GM12873 (cell line): ENCODE measurements around the gene CFAP58.

Experiments
- TF ChIP-seq, protein P1 (sequence below): IDR thresholded peaks from 2 replicates; pipeline ENCODE4 v1.5.1; 2012; ENCODE audit warnings: low read depth, mild to moderate bottlenecking, moderate library complexity, low read length, control low read depth; ENCODE audit not compliant: insufficient read depth; ENCODE audit errors: missing control alignments

Gene CFAP58

DNA sequence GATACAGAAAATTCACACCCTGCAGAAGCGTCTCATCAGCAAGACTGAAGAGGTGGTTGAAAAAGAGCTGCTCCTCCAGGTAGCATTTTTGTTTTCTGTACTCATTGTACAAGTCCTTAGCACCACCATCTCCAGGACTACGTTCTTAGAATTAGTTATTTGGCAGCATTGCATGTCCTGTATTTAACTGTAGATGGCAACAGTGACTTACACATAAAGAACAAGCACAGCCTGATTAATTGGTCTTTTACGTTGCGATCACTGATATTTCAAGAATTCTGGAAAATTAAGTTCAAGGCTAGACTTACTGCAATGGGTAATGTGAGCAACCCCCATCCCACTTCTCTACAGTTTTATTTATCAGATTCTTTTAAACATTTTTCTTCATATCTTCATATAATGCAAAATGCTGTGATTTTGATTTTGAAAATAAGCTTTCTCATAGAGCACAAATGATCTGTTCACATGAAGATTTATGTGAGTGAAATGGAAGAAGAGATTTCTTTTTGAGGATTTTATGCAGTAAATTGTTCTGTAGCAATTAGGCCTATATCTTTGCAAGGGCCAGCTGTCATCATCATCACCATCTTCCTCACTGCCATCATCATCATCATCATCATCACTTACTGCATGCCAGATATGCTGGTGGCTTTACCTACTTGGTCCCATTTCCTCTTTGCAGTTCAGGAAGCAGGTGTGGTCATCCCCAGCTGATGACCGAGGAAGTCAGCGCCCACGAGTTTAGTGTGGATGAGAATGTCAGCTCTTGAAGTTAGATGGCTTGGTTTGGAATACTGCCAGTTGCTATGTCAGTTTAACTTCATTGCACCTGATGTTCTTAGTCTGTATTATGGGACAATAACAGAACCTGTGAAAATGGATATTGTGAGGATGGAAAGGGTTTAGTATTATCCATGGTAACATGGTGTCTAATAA, 53.4 kb downstream of the CFAP58 start:
- TF ChIP-seq, protein P1, sequence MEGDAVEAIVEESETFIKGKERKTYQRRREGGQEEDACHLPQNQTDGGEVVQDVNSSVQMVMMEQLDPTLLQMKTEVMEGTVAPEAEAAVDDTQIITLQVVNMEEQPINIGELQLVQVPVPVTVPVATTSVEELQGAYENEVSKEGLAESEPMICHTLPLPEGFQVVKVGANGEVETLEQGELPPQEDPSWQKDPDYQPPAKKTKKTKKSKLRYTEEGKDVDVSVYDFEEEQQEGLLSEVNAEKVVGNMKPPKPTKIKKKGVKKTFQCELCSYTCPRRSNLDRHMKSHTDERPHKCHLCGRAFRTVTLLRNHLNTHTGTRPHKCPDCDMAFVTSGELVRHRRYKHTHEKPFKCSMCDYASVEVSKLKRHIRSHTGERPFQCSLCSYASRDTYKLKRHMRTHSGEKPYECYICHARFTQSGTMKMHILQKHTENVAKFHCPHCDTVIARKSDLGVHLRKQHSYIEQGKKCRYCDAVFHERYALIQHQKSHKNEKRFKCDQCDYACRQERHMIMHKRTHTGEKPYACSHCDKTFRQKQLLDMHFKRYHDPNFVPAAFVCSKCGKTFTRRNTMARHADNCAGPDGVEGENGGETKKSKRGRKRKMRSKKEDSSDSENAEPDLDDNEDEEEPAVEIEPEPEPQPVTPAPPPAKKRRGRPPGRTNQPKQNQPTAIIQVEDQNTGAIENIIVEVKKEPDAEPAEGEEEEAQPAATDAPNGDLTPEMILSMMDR = peak; percentile 50

DNA sequence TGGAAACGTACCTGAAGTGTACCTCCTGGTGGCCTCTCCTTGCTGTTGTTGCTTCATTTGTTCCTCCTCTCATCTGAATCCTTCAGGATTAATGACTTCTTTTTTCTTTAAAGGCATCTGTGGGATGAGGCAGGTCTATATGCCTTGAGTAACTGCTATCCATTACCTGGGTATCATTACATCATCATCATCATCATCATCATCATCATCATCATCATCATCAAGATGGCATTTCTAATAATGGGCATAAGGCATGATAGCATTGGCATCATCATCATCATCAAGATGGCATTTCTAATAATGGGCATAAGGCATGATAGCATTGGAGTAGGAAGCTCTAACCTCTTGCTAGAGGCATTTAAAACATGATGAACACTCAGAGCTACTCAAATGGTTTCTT, 59.9 kb downstream of the CFAP58 start:
- TF ChIP-seq, protein P1 = no peak

DNA sequence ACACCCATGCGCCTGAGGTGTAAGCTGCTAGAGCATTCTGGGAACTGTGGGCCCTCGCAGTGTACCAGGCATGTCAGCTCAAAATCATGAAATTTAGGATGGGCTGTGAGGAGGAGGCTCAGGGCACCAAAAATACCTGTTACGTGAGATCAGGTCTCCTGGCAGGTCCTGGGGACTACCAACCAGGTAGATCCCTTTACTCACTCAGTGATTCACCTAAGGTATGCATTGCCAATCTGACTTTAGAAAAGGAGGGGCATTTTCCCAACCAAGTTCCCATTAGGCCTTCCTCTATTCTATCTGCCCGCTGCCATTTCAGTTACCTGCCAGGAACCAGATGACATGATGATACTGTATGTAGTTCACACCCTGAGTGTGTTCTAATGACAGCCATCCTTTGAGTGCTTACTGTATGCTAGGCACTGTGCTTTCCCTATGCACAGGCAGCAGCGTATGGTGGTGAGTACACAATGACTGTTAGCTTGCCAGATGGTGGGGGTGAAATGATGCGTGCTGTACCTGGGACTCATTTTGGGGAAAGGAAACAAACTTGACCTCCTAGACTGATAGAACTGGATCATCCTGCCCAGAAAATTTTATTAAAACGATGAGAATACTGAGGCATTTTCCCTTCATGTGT, 62.0 kb downstream of the CFAP58 start:
- TF ChIP-seq, protein P1 = no peak

DNA sequence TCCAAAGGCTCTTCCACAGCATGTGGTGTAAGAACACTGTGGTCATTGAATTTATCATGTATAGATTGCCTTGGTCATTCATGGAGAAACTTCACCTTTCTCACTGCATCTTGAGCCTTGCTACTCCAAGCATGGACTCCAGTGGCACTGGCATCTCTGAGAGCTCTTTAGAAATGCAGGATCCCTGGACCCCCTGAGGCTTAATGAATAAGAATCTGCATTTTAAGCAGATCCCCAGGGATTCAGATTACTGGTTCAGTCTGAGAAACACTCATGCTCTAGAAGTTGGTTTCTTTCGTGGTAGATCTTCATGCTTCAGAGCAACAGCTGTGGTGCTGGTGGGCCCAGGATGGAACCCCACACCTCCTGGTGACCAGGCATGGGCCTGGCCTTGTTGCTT, 63.2 kb downstream of the CFAP58 start:
- TF ChIP-seq, protein P1 = no peak

DNA sequence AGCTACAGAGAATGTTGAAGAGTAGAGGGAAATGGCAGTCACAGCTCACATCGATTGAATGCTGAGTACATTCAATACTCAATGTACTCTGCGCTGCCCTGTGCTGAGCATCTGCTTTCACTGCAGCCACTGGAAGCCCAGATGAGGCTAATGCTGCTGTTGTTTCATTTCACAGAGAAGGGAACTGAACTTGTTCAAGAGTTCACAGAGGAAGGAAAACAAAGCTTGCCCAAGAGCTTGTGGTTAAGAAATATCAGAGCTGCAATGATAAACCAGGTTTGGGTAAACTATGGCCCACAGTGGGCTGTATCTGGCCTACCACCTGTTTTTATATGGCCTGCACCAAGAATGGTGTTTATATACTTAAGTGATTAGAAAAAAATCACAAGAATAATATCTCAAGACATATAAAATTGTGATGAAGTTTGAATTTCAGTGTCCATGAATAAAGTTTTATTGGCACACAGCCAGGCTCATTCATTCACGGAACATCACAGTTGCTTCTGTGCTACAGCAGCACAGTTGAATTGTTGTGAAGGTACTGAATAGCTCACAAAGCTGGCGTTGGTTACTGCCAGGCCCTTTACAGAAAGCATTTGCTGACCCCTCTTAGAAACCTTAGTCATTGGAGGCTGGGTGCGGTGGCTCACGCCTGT, 64.1 kb downstream of the CFAP58 start:
- TF ChIP-seq, protein P1 = no peak

DNA sequence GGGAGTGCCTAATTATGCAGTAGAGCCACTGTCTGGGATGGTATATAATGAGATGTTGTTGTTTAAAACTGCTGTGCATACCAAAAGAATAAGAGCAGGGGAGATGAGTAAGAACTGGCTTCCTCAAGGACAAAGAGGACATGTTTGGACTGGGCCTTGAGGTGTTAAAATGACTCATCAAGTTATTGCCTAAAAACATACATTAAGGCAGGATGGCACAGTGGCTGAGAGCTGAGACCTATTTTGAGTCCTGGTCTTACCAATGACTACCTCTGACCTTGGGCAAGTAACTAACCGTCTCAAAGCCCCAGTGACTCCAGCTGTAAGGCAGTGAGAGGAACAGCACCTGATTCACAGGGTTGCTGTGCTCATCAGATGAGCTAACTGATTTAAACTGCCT, 71.1 kb downstream of the CFAP58 start:
- TF ChIP-seq, protein P1 = no peak

DNA sequence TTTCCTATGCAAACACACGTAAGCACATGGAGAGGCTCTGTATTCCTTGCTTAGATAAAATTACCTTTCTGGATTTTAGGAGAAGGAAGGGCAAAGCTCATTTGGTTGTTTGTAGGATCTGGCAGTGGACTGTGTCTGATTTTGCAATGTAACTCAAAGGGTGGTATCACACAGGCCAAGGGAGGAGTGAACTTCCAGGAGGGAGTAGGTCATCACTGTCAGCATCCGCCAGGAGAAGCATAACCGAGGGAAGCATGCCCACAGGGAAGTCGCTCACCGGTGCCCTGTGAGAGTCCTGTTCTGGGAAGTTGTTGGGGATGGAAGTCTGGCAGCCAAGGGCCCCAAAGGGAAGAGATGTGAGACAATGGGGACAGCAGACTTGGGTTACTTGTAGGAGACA, 74.4 kb downstream of the CFAP58 start:
- TF ChIP-seq, protein P1 = no peak
